GM18867 (cell line): ENCODE results near the gene FAM170B.

Experiments used
- ATAC-seq: cut with Tn5 transposase; IDR thresholded peaks from one replicate; pipeline ENCODE4 v1.9.1; 2021; ENCODE audit warnings: mild to moderate bottlenecking, moderate library complexity; ENCODE audit not compliant: unreplicated experiment

Gene FAM170B

GRCh38 chr10:49152663-49153062 is 18.8 kb upstream of the FAM170B start:
- no peak for ATAC-seq

GRCh38 chr10:49152037-49152436 is 18.2 kb upstream of the FAM170B start:
- peak; percentile 49 for ATAC-seq

- ATAC-seq, result no peak
Observed at GRCh38 chr10:49151481-49151880, 17.7 kb upstream of the FAM170B start.

- ATAC-seq, result no peak
Observed at GRCh38 chr10:49151025-49151445, 17.2 kb upstream of the FAM170B start.

- ATAC-seq, result no peak
Observed at GRCh38 chr10:49150426-49150825, 16.6 kb upstream of the FAM170B start.

DNA sequence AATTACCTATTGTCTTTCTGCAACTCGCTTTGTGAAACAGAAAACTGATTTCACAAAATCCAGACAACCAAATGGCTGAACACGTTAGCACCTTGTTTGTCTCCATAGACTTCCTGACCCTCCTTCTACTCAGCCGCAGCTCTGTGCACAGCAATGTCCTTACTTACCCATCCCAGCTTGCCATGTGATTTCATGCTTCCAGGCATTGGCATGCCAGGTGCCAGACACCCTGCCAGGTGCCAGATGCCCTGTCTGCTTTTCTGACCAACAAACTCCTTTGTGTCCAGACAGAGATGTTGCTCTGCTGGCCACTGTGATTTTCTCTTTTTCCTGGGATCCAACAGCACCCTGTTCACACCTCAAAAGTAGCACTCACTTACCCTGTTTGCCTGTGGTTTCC is 16.1 kb upstream of the FAM170B start:
- ATAC-seq, result no peak

- no peak for ATAC-seq
Observed at GRCh38 chr10:49144058-49144720, 10.4 kb upstream of the FAM170B start.

DNA sequence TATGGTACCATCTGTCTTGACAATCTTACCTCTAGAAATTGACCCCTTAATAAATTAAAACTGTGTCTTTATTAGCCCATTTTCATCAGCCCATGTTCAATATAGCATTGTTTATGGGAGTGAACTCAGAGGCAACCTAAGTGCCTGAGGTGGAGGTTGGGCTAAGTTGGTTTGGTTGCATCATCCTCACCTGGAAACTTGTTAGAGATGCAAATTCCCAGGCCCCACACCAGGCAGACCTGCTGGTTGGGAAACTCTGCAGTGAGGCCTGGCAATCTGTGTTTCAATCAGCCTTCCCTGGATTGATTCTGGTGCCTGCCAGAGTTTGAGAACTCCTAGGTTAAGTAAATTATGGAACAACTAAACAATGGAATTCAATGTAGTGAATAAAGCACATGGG is 9.4 kb upstream of the FAM170B start:
- ATAC-seq, result no peak

DNA sequence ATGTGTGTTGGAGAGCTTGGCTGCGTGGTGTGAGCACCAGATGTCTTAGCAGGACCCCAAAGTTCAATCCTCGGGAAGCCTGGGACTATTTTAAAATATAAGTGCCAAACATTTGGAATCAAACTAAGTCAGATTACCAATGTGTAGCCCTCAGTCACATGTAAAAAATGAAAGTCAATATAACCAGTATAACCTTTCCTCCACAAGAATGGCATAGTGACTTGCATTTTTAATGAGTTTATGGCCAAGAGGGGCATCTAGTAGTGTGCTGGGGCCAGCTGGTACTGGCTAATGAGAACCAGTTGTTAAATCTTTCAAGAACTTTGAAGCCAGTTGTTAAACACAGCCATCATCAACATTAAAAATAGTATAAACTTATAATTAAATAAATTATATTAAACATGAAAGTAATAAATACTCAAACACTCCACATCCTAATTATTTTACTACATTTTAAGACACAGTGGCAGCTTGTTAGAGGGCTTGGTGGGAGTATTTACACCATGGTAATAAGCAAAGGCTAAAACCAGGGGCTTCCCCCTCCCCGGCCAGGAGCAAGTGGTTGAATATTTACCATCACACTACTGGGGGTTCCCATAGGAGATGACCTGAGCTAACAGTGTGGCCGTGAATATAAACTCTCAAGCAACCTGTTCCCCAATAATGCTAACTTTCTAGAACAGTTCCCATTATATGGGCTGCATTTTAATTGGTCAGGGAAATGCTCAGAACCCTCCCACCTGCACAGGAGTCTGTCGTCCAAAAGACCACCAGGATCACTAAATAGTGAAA is 7.9 kb upstream of the FAM170B start:
- no peak for ATAC-seq

DNA sequence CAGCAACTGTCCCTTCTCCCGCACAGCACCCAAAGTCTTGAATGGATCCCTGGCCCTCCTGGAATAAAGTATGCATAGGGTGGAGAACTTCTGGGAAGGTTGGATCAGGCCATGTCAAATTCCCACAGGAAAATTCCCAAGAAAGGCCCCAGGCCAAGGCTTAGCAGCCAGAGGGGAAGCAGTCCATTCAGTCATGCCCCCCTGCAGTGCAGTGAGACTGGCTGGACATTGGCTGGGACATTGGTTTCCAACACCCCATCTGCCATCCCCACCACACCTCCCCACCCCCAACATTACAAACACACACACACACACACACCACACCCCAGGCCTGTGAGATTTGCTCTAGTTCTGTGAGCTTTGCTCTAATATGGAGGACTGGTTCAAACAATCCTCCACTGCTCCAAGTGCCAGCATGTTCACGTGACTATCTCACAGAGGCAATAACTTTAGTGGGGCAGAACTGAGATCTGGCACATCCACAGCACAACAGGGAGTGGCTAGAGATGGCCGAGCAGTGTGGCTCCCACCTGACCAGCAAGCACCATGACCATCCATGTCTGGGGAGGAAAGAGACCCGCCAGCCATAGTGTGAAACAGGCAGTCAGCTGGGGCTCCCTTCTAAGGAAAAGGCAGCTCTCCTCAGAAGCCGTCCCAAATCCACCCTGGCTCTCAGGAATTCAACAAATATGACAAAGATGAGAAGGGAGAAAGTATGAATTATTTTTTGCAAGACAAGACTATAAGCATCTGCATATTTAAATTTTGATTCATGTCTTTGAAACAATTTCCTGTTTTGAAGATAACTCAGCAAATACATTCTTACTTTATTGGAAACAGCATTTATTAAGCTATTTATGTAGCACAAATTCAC is 6.7 kb upstream of the FAM170B start:
- ATAC-seq, result no peak

DNA sequence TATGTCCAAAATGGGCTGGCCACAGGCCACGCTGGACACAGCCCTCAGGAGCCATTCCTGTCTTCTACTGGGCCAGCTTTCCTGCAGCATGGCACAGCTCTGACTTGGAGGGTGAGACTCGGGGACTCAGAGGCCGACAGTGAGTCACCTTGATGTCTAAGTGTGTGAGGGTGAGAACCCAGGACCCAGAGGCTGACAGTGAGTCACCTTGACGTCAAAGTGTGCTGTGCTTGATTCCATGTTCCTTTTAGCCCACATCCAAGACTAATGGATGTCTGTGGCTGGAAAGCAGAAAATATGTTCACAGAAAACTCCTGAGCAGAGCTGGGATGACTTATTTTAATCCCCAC is 6.0 kb upstream of the FAM170B start:
- ATAC-seq, result no peak

DNA sequence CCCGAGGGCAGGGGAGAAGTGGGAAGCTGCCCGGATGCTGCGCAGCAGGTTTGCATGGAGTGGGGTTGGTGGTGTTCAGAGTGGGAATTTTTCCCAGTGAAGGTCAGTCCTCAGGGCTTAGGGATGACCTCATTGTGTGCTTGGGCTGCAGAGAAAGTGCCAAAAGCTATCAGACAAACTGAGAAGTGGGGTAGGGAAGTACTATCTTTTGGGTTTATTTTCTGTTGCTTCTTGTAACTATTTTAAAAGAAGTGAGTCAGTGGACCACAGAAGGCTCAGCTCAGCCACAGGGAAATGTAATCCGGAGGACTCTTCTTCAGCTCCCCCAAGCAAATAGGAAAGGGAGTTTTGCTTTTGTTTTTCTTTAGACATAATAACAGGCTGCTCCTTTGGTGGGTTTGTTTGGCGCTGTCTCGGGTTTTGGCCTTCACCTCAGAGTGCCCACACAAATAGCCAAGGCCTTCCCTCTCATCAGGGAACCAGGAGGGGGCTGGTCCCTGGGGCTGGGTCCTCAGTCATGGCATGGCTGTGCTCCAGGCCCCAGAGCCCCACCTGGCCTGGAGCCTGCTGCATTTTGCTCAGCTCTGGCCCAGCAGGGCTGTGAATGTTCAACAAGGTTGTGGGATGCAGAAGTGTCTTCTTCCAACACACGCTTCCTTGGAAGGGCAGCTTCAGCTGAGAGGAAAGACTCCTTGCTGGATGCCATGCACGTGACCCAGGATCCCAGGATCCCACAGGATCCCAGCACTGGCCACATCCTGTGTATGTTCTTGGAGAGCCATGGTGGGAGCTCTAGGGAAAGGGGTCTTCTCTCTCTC is 5.4 kb upstream of the FAM170B start:
- no peak for ATAC-seq

DNA sequence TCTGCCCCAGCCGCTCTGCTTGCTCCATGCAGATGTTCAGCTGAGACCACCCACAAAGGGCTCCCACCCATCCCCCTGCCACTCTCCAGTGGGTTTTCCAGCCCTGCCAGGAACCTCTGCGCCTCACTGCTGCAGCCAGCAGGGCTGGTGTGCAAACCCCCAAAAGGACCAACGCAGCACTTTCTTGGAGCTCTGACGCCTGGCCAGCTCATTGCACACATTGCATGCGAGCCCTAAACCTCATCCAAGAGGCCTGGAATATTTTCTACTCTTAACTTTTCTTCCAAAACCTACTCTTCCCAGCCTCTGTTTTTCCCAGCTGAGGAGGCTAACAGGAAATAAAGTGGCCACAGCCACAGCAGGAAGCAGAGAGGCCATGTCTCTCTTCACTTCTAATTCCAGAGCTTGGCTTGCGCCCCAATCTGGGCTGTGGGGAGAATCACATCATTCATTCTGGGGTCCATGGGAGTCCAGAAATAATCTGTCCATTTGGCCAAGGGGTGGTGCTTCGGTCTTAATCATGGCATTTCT is 4.6 kb upstream of the FAM170B start:
- ATAC-seq, result no peak

- no peak for ATAC-seq
Observed at GRCh38 chr10:49136525-49136924, 2.7 kb upstream of the FAM170B start.

DNA sequence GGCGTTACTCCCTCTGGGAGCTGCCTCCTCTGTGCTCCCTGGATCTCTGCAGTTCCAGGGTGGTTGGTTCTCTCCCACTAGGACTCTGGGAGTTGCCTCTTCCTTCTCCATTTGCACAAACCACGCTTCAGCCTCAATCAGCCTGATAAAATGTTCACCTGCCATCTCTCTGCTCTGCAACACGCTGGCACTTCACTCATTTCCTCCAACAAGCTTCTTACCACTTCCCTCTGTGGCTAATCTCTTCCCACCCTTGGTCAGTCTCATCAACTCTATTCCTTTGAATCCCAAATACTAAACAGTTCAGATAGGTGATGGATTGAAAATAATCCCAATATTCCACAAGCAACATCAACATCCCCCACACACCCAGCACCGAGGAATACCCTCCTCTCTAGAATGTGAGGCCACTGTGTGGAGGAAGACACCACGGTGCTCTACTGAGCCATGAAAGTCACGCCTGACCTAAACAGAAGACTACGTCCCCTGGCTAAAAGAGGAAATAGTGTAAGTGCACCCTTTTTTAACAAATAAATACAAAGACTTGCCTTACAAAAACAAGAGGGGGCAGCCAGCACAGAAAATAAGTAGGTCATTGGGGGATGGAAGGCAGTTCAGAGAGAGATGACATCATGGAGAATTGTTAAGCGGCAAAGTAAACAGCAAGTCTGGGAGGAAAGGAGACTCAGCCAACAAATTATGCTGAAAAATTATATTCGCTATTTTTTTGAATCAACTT is 1.9 kb upstream of the FAM170B start:
- ATAC-seq, result no peak

DNA sequence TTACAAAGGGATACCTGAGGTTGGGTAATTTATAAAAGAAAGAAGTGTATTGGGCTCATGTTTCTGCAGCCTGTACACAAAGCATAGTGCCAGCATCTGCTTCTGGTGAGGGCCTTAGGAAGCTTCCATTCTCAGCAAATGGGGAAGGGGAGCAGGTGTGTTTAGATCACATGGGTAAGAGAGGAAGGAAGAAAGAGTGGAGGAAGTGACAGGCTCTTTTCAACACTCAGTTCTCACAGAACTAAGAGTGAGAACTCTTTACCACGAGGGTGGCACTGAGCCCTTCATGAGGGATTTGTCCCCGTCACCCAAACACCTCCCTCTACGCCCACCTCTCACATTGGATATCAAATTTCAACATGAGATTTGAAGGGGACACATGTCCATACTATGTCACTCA is 506 bp upstream of the FAM170B start:
- ATAC-seq, result no peak

GRCh38 chr10:49132362-49132737 is 1.5 kb downstream of the FAM170B start:
- no peak for ATAC-seq

DNA sequence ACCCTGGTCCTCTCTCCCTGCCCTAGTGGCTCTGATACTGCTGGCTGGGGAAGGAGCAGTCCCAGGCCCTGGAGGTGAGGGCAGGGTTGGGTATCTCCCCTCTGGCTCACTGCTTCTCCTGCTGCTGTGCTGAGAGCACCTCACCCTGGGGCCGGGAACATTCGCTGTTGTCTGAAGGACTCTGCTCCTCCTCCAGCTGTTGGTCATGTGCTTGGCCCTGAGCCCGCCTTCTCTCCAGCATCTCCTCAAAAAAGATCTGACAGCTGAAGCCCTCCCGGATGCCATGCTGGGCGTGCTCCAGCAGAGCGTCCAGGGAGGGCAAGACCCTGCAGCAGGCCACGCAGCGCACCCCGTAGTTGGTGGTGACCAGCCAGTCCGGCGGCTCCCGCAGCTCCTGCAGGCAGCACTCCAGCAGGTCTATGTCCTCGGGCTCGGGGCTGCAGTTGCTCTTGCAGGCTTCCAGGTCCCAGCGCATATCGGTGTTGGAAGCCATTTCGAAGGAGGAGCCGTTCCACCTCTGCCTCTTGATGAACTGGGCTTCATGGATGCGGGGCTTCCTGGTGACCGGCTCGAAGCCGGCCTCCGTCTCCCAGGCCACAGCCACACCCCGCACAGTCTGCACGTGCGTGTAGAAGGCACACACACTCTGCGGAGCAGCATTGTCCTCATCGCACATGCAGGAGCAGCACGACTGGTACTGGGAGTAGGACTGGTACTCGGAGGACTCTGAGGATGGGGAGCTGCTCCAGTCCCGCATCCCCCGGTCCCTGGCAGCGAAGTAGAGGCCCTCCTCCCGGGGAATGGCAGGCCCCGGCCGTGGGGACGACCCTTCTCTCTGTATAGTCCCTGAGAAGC is 2.1 kb downstream of the FAM170B start:
- no peak for ATAC-seq

DNA sequence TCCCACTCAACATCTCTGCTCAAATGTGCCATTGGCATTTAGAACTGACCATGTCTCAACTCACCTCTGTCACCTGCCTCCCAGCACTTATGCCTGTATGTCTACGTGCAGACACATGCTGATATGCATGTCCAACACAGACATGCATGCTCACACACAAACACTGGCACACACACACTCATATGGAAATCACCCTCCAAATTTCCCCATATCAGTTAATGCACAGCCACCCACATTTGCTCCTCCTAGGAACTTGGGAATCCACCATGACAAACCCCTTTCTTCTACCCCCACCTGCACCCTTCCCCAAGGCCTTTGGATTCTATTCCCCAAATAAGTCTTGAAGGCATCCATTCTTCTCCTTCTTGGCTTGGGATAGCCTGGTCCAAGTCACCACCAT is 4.4 kb downstream of the FAM170B start:
- ATAC-seq, result no peak
